ENCODE measurements around the gene NR0B2. TPM values are rescaled to one million over a fixed set of nuclear protein-coding genes. Genes with fewer than 3 reads are reported as not detected.

The NR0B2 gene
- total and polyA plus RNA-seq, 10 of the 15 experiments (the other 5 are each of a cell fraction or from before 2014, with no cell fraction given) = not detected

GRCh38 chr1:26864610-26865480 lies 48.9 kb downstream of the NR0B2 start (continued):
- TF ChIP-seq EP300 (IDR thresholded peaks at IDR 0.05; ENCODE audit: borderline replicate concordance in 1 of 2, control insufficient read depth in 1 of 2, low read depth in 2 of 2, low read length in 2 of 2) = 0 out of 4 replicates have a peak, but pooled peaks of 1 of the 2 experiments have one; percentile 18
- TF ChIP-seq EZH2 (IDR thresholded peaks at IDR 0.05; ENCODE audit: borderline replicate concordance, control insufficient read depth, low read depth, low read length) = no peak
- no peak for TF ChIP-seq ZBTB33 (IDR thresholded peaks at IDR 0.05)
- no peak for TF ChIP-seq ZSCAN29 (IDR thresholded peaks at IDR 0.05)
- no peak for TF ChIP-seq SIX5 (IDR thresholded peaks at IDR 0.05; ENCODE audit: low read depth, low read length, severe bottlenecking)
- no peak for TF ChIP-seq HDAC6 (IDR thresholded peaks at IDR 0.05; ENCODE audit: unreplicated experiment)

- H3K27ac ChIP-seq (ENCODE audit: control insufficient read depth, insufficient read depth) = peak overlapping the region; percentile 99
- peak overlapping the region; percentile 99 for H3K4me2 ChIP-seq (ENCODE audit: control insufficient read depth, insufficient read depth)
- no peak for DNase-seq (ENCODE audit: low read depth, low spot score)
- no peaks in the 10 kb centered on the region for H3K27me3 ChIP-seq (replicated peaks in 1 of 2; ENCODE audit: control insufficient read depth in 2 of 2, insufficient read depth in 2 of 2, low read length in 1 of 2)
- in situ Hi-C loops (cut with MboI) = no loop called here
- no peak for TF ChIP-seq NR2C1 (IDR thresholded peaks at IDR 0.05)
- no peak for TF ChIP-seq RBBP5 (conservative IDR thresholded peaks at IDR 0.05)
- H3K4me3 ChIP-seq = peak overlapping the region; percentile 93; the same call in 1 of the 2 replicates
- H3K36me3 ChIP-seq (ENCODE audit: control insufficient read depth in 2 of 2, insufficient read depth in 2 of 2, low read length in 1 of 2) = no peaks in the 10 kb centered on the region
- ATAC-seq = no peak
- peak overlapping the region; percentile 99; the same call in 1 of the 2 replicates for H3K9ac ChIP-seq (ENCODE audit: control insufficient read depth, insufficient read depth, low read length)
- H4K20me1 ChIP-seq (ENCODE audit: control insufficient read depth, insufficient read depth) = no peaks in the 10 kb centered on the region
- BruUV-seq (replicated peaks) = no TSS peak
- intact Hi-C loops (cut with micrococcal nuclease; ENCODE audit: unreplicated experiment) = no loop called here
- H2AFZ ChIP-seq (ENCODE audit: control insufficient read depth, low read depth, low read length) = no peak overlapping the region; the same call in 1 of the 2 replicates
- 66% methylated on average over 16 of the region's 20 CpGs for WGBS (ENCODE audit: insufficient coverage, insufficient replicate concordance, low lambda C conversion rate, missing lambda C conversion rate)
- ChIA-PET RAD21 (ENCODE audit: unreplicated experiment) (interaction anchor here (2.3 kb wide), 1 partner anchor 31 kb away, joined by 16 read pairs; no protein-coding TSS in a partner anchor), CTCF (interaction anchor here (0.6 to 1.8 kb wide), 8 partner anchors 13 to 226 kb away, joined by 3 to 8 read pairs (median 3); no protein-coding TSS in a partner anchor), POLR2A (interaction anchor here (0.7 to 2.2 kb wide), 2 partner anchors 14 to 172 kb away, joined by 3 to 6 read pairs; no protein-coding TSS in a partner anchor), SMC1A (ENCODE audit: uncharacterized antibody, unreplicated experiment) (no interaction called here)
- no peaks in the 10 kb centered on the region; the same call in 1 of the 2 replicates for H3K79me2 ChIP-seq (ENCODE audit: control insufficient read depth, insufficient read depth, low read length)
- peaks cover 16% of the 10 kb centered on the region for H3K4me1 ChIP-seq (ENCODE audit: control insufficient read depth, insufficient read depth, low read length)
- H3K9me3 ChIP-seq (replicated peaks; ENCODE audit: control insufficient read depth, insufficient read depth, low read length) = no peaks in the 10 kb centered on the region
- FAIRE-seq = no peak
These were observed 50.1 kb downstream of the NR0B2 start for GRCh38 chr1:26863685-26864077.
